ENCODE results near the gene SHISA7.
A peak's percentile ranks its signal among the peaks of the same experiment; 100 is the strongest.
"Not testable (repeated sequence)": the region's sequence is repeated elsewhere in the genome, so short reads cannot be mapped to it uniquely, and the experiment has no call there.

Gene SHISA7

DNA sequence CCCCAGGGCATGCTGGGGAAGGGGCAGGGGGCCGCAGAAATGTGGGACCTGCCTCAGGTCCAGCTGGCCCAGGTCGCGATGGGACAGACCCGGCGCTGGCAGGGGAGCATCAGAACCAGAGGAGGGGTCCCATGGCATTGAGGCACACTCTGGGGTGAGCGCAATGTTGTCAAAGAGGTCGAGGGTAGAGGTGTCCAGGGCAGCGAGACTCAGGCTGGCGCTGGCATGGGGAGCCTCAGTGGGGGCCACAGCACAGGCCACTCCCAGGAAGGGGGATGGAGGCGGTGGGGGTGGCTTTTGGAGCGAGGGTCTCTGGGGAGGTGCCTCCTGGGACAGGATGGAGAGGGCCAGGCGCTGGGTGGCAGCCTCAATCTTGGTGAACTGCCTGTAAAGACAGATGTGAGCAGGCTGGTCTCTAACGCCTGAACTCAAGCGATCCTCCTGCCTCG, 20.5 kb upstream of the SHISA7 start:
- no peak for DNase-seq

DNA sequence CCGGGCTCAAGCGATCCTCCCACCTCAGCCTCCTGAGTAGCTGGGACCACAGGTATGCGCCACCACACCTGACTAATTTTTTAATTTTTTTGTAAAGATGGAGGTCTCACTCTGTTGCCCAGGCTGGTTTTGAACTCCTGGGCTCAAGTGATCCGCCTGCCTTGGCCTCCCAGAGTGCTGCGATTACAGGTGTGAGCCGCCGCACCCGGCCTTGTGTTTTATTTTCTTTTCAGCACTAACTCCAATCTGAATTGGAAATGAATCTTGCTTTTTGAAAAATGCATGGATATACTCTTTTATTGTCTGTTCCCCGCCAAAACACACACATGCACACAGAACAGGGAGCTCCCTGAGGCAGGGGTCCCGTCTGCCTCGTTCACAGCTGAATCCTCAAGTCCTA, 19.6 kb upstream of the SHISA7 start:
- no peak for DNase-seq

DNA sequence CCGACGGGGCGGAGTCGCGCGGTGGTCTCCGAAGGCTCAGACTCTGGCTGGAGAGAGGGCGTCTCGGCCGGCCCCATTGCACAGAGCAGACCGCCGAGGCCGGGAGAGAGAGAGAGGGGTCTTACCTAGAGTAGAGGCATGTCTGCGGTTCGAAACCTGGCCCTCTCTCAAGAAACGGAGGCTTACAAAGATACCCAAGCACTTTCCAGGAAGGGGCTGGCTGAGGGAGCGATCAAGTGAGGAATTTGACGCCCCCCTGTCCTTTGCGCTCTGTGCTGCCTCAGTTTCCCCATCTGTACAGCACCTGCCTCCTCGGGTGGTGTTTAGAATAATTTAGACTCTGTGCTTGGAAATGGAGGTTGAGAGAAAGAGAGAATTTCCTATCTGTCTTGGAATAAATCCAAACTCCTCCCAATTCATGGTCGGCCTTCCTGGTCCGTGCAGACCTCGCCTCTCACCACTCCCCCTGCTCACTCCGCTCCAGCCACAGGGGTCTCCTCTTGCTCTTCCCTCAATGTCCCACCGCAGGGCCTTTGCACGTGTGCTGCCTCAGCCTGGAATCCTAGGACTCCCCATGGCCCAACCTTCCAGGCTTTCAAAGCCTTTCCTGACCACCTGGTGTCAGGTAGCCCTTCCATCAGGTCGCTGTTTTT, 19.0 kb upstream of the SHISA7 start:
- DNase-seq: no peak

DNA sequence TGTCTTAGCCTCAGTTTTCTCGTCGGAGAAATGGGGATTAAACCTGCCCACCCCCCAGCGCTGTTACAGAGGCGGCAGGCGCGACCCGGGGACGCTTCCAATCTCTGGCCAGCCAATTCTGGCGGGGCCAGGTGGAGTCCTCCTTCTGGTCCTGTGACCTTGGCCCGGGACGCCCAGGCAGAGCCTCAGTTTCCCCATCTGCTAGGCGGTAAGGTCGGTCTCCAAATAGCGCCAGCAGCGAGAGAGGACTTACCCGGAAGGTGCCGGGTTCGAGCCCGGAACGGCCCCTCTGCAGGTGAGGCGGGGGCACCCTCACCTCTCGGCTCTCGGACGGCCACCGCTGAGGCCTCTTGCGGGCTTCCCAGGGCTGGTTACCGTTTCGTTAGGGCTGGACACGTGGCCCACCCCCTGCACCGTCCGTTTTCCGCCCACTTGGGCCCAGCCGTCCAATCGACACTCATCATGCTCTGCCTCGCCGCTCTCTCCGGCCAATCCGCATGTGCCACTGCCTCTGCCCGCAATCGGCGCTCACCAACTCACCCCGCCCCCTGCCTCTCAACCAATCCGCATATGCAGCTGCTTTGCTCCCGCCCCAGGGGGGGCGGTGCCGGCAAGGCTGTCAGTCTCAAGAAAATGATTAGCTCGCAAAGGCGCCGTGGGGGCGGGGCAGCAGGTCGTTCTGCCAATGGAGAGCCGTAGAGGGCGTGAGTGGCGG, 18.3 kb upstream of the SHISA7 start, which contains the start of gene ISOC2:
Gene ISOC2, minus strand, starts transcription at position 384 of the 715 bp plus-strand sequence. CDS start 5,156 bp downstream, outside the sequence.
- DNase-seq: peak; percentile 100

DNA sequence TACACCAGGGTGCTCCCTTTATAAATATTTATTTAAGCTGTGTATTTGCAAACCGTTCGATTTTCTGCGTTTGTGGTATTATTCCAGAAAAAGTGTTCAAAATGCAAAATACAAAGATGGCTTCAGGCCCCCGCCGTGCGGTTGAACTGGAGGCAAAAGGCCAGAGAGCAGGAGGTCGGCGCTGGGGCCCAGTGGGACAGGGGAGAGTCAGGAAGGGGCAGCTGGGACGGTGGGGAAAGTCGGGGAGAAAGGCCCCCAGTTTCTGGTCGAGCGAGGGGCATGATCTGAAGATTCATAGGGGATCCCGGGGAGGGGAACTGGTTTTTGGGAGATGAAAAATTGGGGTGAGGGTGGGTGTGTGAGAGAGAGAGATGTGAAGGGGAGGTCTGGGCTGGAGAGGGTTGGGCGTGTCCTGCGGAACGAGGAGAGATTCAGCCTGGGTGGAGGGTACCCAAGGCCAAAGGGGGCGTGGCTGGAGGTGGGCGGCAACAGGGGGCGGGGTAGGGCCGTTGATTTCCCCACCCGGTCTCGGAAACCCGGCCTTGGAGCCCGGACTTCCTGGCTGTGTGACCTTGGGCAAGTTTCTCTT, 17.7 kb upstream of the SHISA7 start:
- DNase-seq: peak; percentile 17

DNA sequence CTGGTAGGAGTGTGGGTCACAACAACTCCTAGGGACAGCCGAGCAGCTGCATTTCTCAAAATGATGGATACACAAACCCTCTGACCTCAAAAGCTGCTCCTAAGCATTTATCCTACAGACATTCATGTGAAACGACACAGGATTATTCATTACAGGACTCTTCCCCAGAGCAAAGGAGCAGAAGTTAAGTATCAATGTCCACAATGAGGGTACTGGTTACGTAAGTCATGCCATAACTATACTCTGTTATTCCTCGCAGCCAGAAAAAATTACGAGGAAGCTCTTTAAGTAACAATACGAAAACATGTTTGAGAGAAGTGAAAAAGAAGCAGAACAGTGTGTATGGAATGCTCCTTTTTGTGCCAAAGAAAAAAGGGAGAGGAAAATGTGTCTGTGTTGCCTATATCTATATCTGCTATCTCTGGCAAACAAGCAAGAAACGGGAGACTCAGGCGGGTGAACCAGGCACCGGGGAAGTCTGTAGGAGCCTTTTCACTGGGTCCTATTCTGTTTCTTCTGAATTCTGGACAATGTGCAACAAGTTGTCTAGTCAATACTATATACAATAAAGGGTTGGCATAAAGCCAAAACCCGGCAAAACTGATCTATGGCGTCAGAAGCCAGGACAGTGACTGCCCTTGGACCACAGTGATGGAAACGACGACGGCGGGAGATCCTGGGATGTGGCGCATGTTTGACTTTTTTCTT, 17.0 kb upstream of the SHISA7 start:
- DNase-seq: no peak

DNA sequence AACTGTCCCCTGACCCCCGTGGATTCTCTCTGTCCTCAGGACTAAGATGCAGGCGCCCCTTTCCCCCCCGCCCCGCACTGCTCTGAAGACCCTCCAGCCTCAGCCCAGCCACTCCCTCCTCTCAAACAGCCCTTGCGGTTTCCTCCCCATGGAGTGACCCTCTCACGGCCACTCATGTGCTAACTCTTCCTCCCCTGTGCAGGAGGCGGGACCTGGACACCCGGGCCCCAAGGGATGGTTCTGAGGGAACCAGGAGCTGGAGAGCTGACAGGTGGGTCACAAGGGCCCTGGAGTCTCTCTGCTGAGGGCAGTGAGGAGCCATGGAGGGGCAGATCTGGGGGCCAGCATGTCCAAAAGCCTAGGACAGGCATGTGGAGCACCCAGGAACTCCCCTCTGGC, 16.4 kb upstream of the SHISA7 start:
- DNase-seq: no peak

DNA sequence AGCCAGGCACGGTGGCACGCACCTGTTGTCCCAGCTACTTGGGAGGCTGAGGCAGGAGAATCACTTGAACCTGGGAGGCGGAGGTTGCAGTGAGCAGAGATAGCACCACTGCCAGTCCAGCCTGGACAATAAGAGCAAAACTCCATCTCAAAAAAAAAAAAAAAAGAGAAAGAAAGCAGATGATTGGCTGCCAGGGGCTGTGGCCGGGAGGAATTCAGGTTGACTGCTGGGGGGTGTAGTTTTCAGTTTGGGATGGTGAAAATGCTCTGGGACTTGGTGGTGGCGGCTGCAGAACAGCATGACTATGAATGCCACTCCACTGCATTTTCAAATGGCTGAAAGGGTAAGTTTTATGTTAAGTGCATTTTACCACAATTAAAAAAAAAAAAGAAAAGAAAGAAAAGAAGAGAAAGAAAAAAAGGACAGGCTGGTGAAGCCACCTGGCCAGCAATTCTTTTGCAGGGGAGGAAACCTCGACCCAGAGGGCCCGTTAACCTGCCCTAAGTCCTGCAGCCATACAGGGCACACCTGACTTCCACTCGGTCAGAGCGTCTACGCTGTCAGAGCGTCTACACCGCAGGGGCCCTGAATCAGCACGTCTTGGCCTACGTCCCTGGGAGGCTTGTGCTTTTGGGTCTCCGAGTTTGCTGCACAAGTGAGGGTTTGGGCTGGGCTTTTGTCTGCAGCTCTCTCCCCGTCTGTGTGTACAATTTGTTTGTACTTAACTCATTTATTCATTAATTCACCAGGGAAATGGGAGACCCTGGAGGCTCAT, 14.8 kb upstream of the SHISA7 start:
- DNase-seq: no peak

DNA sequence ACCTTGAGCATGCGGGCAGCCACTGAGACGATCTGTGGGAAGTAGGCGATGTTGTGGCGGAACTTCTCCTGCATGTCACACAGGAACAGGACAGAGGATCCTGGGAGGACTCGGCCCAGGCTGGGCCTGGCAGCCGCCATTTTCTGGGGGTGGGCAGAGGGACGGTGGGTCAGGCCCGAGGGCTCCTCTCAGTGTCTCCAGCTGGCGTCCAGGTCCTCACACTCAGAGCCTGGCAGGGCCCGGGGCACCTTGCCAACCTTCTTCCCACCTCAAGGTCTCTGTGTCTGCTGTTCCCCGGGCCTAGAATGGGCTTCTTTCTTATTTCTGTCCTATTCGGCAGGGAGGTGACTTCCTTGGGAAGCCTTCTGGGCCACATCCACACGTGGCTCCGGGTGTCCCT, 13.2 kb upstream of the SHISA7 start:
- no peak for DNase-seq

DNA sequence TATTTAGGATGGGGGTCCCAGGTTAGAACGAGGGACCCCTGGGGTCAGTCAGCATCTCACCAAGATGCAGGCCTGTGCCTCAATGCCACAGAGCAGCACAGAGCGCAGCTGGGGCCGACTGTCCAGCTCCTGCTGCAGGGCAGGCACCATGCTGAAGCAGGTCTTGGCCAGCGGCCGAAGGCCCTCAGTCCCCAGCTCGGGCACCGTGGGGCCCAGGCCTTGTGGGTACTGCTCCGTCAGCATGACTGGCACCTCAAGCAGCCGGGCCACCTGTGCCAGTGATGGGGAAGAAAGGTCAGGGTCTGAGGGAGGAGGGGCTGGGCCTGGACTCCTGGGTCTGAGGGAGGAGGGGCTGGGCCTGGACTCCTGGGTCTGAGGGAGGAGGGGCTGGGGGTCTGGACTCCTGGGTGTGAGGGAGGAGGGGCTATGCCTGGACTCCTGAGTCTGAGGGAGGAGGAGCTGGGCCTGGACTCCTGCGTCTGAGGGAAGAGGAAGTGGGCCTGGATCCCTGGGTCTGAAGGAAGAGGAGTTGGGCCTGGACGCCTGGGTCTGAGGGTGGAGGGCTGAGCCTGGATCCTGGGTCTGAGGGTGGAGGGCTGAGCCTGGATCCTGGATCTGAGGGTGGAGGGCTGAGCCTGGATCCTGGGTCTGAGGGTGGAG, 12.6 kb upstream of the SHISA7 start:
- DNase-seq: no peak

DNA sequence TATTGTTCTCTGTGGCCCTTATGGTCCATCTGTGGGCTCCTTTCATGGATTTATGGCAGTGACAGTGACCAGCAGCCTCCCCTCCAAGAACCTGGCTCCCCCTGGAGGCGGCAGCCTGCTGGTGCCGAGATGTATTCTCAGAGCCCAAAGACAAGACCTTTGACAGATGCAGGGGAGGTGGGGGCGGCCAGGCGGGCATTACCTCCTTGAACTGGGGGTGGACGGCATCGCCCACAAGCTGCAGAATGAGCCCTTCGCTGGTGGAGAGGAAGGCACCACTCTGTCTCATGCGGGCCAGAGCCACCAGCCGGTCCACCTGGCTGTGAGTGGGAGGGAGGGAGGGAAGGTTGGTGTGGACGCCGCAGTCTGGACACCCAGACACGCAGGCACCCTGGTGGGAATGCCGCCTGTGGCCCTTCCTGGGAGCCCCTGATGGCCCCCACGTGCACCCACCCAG, 11.7 kb upstream of the SHISA7 start:
- peak; percentile 9 for DNase-seq

DNA sequence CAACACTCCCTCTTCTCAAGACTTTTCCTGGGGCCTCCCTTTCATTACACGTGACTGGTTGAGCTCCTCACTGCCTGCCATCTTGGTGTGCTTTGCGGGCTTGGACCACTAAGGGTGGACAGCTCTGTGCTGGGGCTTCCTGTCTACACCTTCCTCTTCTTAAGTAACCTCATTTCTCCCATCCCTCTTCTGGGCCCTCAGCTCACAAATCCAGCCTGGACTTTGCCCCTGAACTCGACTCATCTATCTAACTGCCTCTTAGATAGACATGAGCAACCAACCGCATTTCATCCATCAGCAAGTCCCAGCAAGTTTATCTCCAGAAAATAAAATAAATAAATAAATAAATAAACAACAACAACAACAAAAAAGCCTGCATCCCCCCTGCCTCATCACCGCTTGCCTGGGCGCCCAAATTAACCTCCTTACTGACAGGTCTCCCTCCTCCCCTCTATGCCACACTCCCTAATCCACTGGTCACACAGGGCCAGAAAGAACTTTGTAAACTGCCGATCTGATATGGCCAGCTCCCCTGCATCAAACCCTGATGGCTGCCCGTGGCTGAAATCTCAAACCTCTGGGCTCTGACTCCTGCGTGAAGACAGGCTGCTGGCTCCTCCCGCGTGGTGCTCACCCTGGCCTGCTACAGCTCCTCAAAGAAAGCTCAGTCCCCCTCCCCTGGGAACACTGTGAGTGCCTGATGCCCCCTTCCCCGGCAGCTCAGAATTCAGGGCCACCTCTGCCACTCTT, 10.6 kb upstream of the SHISA7 start:
- DNase-seq: no peak

DNA sequence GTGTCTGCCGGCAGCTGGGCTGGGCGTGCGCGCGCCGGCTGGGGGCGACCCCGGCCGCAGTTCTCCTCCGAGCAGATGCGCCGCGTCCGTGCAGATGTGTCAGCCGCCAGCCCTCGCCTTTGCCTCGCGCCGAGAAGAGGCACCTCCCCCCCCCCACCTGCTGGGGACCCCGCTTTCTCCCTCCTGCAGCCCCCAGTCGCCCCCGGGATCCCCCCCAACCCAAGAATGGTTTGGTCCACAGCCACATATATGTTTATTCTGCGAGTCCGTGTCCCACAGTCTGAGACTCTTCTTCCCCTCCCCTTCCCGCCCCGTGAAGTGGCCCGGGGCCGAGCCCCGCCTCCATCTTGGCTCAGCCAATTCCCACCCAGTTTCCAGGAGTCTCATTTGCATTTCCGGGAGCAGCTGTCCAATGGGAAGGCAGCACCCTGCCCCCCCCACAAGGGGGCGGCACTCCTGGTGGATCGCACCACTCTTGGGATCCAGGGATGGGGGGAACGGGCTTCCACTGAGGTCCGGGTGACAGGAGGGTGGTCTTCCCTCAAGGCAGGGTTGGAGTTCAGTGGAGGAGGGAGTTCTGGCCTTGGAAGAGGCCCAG, 9.7 kb upstream of the SHISA7 start:
- peak; percentile 20 for DNase-seq

DNA sequence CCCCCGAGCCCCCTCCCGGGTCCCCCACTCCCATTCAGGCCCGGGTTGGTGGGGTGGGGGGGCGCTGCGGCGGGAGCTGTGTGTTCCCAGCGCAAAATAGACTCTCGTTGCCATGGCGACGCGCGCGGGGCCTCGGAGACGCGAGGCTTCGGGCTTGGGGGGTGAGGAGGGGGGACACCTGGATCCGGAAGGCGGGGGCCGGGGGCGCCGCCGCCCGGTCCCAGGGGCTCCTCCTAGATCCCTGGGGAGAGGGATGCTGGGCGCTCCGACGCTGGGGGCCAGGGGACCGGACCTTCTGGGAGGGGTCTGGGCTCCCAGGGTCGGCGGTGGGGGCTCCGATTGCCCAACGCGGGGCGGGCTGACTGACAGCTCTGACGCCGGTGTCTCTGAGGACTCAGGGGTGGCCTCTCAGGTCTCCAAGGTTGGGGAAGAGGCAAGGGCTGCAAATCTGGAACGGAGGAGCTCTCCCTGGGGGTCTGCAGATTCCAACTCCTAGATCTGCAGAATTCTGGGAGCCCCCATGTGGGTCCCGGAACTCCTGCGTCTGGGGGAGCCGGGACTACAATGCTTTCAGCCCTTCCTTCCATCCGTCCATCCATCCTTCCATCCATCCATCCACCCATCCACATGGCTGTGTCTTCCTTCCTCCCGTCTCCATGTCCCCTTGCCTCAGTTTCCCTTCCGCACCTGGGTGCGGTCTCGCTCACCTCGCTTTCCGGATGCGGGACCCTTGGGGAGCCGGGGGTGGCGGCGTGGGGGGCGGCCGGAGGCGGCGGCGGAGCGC, 9.1 kb upstream of the SHISA7 start:
- DNase-seq: peak; percentile 25

DNA sequence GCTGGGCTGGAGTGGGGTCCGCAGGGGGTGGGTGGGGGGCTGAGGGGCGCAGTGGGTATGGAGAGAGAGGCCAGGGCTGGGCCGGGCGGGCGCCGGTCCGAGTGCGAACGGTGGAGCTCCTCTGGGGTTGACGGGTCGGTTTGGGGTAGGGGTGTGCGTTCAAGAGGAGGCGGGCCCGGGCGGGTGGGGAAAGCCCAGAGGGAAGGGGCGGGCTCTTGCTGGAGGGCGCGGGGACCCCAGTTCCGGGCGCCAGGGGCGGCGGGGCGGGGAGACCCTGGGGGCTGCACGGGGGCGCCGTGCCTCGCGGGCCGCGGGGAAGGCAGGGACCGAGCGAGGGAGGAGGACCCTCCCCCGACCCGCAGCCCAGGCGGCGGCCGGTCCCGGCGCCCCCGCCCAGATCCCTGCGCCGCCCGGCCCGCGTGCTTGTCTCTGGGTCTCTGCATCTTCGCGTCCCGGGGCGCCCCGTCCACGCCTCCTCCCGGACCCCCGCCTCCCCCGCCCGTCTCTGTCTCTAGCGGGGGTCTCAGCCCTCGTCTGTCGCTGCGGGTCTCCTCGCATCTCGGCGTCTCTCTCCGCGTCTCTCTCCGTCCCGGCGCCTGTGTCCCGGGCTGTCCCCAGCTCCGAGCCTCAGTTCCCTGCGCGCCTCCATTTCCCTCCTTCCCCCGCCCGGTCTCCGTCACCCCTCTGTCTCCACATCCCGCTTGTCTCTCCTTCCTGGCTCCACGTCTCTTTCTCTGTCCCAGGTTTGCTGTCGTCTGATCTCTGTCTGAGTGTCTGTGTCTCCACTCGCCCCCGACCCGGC, 8.3 kb upstream of the SHISA7 start:
- DNase-seq: peak; percentile 12

DNA sequence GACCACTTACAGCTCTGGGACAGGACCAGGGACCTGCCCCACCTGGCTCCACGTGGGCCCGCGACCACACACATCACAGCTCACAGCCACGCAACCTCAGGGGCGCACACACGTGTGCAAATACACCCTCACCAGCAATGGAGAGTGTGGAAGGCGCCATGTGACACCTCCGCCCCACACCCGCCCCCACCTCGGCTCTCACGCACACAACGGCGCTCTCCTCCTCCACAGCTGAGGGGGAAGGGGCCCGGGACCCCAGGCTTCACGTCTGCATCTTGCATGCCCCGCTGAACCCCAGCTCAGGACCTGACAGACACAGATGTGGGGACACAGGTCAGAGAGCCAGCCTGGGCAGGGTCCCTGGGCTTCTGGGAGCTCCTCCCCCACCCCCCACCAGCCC, 6.4 kb upstream of the SHISA7 start:
- DNase-seq: no peak

DNA sequence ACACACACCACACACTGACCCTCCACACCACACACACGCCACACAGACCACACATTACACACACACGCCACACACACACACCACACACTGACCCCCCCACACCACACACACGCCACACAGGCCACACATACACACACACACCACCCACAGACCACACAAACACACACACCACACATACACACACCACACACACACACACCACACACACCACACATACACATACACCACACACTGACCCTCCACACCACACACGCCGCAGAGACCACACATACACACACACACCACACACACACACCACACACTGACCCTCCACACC, 5.0 kb upstream of the SHISA7 start:
- not testable (repeated sequence) for DNase-seq

DNA sequence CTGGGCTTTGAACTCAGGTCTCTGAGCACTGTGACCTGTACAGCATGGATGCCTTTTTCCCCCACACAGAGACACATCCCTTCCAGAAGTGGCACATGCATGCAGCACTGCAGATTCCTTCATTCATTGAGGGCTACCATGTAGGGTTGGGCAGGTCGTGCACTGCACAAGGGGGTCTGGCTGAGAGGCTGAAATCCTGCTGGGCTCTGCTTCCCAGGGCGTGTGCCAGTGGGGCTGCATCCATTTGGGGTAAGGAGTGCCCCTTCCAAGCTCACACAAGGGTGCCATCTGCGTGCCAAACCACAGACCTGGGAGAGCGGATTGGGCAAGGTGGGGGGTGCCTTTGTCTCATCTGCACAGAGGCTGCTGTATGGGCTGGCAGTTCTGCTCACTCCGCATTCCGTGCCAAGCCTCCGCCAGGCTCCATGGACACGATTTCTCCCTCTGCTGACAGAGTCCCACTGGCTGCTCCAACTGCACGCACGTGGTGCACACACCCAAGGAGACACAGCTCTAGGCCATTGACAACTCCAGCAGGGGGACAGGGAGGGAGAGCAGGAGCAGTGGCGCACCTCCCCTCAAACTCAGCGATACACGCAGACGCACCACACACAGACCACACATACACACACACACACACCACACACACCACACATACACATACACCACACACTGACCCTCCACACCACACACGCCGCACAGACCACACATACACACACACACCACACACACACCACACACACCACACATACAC, 4.5 kb upstream of the SHISA7 start:
- no peak for DNase-seq
